GM18909 (cell line): ENCODE measurements around the gene CYB5D1.

Experiments
- ATAC-seq: cut with Tn5 transposase; IDR thresholded peaks from one replicate; pipeline ENCODE4 v1.9.1; 2021; ENCODE audit warnings: mild to moderate bottlenecking; ENCODE audit not compliant: unreplicated experiment, poor library complexity

CYB5D1 gene

DNA sequence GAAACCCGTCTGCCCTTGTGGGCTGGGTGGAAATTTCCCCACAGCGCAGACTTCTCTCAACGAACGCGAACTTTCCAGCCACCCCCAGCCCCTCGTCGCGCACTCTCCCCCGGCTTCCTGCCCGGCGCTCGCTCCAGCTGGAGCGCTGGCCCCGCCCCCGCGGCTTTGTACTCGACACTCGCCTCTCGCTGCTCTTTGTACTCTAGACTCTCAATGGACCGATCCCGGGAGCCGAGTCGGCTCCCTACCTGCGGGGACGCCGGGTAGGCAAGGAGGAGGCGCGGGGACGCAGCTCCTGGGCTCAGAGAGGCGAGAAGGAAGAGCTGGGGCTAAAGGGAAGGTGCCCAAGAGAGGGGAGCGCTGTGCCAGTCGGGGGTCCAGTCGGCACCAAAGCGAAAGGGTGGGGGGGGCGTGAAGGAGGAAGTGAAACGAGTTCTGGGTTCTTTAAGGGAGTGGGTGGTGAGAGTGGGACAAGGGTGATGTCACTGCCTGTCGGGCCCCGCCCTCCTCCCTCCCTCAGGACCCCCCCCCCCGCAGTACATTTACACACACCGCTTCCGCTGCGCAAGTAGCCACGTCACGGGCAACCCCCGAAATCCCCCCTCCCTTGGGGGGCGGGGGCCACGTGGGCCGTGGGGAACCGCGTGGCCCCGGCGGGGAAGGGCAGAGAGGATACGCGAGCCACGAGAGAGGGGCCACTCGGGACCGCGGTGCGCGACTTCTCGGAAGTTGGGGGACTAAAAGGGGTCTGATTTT, 14.1 kb upstream of the CYB5D1 start:
- peak; percentile 36 for ATAC-seq

DNA sequence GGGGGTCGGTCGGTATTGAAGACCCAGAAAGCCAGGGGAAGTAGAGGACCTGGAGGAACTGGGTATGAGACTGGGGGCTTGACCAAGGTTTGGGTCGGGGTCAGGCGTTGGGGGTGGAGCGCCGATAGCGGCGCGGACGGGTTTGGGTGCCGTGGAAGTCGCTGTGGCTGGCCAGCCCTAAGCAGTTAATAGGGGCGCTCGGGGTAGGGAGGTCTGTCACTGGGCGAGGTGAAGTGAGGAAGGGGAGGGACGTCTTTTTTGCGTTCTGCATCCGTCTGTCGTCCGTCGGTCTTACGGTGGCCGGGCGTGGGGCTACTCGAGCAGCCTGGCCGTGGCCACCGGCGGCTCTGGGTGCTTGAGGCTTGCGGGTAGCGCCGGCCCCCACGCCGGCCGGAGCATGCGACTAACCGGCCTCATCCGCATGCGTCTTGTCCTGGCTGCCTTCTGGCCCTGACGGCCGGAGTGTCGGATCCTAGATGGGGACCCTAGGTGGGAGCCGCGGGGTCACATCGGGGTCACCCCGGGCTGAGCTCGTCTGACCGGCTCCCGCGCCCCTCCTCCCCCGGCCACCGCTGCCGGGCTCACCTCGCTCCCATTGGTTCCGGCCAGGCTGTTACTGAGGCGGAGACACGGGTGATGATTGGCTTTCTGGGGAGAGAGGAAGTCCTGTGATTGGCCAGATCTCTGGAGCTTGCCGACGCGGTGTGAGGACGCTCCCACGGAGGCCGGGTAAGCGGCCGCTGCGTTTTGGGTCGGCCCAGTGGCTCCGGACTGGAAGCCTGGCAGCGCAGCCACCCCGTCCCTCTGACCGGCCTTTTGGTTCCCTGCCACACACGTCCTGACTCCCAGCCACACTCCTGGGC, 13.3 kb upstream of the CYB5D1 start:
- peak; percentile 42 for ATAC-seq

DNA sequence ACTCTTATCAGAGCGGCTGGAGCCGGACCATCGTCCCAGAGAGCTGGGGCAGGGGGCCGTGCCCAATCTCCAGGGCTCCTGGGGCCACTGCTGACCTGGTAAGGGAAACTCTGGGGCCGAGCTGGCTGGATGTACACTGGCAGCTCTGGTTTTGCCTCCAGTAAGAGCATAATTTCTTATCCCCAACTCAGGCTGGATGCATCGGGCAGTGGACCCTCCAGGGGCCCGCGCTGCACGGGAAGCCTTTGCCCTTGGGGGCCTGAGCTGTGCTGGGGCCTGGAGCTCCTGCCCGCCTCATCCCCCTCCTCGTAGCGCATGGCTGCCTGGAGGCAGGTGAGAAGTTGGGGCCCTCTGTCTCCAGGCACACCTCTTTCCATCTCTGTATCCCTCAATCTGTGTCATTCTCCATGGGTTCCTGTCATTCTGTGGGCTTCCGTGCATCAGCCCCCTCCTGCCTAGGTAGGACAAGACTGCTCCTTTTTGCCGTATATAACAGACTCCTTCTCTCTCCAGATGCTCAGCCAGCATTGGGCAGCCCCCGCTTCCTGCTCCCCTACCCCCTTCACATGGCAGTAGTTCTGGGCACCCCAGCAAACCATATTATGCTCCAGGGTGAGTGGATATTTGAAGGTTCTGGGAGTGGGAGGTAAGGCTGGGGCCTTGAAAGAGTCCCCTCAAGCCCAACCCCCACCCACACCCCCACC, 12.3 kb upstream of the CYB5D1 start:
- ATAC-seq = no peak

DNA sequence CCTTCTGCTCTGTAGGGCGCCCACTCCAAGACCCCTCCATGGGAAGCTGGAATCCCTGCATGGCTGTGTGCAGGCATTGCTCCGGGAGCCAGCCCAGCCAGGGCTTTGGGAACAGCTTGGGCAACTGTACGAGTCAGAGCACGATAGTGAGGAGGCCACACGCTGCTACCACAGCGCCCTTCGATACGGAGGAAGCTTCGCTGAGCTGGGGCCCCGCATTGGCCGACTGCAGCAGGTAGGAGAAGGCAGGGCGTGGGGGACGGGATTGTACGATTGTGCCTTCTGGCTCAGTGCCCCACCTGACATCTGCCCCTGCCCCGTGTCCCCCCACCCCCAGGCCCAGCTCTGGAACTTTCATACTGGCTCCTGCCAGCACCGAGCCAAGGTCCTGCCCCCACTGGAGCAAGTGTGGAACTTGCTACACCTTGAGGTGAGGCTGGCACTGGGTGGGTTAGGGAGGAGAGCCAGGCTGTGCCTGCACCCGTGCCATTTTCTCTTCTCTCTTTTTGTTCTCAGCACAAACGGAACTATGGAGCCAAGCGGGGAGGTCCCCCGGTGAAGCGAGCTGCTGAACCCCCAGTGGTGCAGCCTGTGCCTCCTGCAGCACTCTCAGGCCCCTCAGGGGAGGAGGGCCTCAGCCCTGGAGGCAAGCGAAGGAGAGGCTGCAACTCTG, 11.6 kb upstream of the CYB5D1 start:
- ATAC-seq = no peak

DNA sequence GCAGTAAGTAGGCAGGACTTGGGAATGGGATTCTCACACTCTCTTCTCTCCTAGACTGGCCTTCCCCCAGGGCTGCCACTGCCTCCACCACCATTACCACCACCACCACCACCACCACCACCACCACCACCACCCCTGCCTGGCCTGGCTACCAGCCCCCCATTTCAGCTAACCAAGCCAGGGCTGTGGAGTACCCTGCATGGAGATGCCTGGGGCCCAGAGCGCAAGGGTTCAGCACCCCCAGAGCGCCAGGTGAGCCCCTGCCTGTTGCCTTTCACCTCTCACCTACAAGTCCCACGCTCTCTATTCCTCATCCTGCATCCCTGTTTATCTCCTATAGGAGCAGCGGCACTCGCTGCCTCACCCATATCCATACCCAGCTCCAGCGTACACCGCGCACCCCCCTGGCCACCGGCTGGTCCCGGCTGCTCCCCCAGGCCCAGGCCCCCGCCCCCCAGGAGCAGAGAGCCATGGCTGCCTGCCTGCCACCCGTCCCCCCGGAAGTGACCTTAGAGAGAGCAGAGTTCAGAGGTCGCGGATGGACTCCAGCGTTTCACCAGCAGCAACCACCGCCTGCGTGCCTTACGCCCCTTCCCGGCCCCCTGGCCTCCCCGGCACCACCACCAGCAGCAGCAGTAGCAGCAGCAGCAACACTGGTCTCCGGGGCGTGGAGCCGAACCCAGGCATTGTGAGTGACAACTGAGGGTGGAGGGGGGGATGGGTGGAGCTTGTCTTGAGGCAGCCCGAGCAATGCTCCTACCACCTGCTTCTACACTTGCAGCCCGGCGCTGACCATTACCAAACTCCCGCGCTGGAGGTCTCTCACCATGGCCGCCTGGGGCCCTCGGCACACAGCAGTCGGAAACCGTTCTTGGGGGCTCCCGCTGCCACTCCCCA, 10.8 kb upstream of the CYB5D1 start:
- no peak for ATAC-seq

DNA sequence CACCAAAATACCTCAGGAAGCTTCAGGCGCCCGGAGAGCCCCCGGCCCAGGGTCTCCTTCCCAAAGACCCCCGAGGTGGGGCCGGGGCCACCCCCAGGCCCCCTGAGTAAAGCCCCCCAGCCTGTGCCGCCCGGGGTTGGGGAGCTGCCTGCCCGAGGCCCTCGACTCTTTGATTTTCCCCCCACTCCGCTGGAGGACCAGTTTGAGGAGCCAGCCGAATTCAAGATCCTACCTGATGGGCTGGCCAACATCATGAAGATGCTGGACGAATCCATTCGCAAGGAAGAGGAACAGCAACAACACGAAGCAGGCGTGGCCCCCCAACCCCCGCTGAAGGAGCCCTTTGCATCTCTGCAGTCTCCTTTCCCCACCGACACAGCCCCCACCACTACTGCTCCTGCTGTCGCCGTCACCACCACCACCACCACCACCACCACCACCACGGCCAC, 9.6 kb upstream of the CYB5D1 start:
- no peak for ATAC-seq

DNA sequence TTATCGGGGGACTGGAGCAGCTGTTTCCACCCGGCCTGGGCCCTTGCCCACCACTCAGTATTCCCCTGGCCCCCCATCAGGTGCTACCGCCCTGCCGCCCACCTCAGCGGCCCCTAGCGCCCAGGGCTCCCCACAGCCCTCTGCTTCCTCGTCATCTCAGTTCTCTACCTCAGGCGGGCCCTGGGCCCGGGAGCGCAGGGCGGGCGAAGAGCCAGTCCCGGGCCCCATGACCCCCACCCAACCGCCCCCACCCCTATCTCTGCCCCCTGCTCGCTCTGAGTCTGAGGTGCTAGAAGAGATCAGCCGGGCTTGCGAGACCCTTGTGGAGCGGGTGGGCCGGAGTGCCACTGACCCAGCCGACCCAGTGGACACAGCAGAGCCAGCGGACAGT, 9.1 kb upstream of the CYB5D1 start:
- ATAC-seq = no peak

DNA sequence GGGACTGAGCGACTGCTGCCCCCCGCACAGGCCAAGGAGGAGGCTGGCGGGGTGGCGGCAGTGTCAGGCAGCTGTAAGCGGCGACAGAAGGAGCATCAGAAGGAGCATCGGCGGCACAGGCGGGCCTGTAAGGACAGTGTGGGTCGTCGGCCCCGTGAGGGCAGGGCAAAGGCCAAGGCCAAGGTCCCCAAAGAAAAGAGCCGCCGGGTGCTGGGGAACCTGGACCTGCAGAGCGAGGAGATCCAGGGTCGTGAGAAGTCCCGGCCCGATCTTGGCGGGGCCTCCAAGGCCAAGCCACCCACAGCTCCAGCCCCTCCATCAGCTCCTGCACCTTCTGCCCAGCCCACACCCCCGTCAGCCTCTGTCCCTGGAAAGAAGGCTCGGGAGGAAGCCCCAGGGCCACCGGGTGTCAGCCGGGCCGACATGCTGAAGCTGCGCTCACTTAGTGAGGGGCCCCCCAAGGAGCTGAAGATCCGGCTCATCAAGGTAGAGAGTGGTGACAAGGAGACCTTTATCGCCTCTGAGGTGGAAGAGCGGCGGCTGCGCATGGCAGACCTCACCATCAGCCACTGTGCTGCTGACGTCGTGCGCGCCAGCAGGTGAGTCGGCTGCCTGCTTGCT, 8.6 kb upstream of the CYB5D1 start:
- no peak for ATAC-seq

GRCh38 chr17:7849751-7850504, 7.9 kb upstream of the CYB5D1 start:
- ATAC-seq = no peak

DNA sequence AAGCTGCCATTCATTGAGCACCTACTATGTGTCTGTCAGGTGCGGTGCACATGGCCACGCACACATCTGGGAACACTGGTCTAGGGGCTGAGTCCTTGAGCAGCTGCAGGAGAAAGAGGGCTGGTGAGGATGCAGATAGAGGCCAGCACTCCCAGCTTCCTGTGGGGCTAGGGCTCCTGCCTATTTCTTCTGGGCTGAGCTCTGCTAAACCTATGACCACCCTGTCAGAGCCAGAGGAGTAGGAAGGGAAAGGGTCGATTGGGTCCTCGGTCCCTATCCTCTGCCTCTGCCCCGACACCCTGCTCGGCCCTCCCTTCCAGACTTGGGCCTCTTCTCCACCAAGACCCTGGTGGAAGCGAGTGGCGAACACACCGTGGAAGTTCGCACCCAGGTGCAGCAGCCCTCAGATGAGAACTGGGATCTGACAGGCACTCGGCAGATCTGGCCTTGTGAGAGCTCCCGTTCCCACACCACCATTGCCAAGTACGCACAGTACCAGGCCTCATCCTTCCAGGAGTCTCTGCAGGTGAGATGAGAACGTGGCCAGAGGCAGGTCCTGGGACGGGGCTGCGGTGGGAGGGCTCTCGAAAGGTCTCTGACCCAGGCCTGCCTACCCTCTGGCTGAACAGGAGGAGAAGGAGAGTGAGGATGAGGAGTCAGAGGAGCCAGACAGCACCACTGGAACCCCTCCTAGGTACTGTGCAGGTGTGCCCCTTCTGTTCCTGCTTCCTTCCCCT, 6.9 kb upstream of the CYB5D1 start:
- peak; percentile 1 for ATAC-seq

- ATAC-seq = peak; percentile 71
Observed at GRCh38 chr17:7851438-7852261, 6.2 kb upstream of the CYB5D1 start.

GRCh38 chr17:7852262-7852670, 5.5 kb upstream of the CYB5D1 start:
- ATAC-seq = no peak

DNA sequence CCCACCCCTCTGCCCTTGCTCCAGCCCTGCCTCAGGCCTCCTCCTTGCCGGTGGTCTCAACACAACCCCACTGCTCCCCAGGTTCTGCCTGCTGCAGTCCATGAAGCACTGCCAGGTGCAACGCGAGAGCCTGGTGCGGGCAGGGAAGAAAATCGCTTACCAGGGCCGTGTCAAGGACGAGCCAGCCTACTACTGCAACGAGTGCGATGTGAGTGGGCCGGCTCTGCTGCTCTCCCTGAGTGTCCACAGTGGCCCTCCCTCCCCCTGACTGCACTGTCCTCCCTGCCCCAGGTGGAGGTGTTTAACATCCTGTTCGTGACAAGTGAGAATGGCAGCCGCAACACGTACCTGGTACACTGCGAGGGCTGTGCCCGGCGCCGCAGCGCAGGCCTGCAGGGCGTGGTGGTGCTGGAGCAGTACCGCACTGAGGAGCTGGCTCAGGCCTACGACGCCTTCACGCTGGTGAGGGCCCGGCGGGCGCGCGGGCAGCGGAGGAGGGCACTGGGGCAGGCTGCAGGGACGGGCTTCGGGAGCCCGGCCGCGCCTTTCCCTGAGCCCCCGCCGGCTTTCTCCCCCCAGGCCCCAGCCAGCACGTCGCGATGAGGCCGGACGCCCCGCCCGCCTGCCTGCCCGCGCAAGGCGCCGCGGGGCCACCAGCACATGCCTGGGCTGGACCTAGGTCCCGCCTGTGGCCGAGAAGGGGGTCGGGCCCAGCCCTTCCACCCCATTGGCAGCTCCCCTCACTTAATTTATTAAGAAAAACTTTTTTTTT, 4.7 kb upstream of the CYB5D1 start:
- ATAC-seq = no peak

DNA sequence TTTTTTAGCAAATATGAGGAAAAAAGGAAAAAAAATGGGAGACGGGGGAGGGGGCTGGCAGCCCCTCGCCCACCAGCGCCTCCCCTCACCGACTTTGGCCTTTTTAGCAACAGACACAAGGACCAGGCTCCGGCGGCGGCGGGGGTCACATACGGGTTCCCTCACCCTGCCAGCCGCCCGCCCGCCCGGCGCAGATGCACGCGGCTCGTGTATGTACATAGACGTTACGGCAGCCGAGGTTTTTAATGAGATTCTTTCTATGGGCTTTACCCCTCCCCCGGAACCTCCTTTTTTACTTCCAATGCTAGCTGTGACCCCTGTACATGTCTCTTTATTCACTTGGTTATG, 4.1 kb upstream of the CYB5D1 start:
- no peak for ATAC-seq

DNA sequence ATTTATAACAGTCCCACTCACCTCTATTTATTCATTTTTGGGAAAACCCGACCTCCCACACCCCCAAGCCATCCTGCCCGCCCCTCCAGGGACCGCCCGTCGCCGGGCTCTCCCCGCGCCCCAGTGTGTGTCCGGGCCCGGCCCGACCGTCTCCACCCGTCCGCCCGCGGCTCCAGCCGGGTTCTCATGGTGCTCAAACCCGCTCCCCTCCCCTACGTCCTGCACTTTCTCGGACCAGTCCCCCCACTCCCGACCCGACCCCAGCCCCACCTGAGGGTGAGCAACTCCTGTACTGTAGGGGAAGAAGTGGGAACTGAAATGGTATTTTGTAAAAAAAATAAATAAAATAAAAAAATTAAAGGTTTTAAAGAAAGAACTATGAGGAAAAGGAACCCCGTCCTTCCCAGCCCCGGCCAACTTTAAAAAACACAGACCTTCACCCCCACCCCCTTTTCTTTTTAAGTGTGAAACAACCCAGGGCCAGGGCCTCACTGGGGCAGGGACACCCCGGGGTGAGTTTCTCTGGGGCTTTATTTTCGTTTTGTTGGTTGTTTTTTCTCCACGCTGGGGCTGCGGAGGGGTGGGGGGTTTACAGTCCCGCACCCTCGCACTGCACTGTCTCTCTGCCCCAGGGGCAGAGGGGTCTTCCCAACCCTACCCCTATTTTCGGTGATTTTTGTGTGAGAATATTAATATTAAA, 3.6 kb upstream of the CYB5D1 start:
- no peak for ATAC-seq
